ENCODE measurements around the gene FSHR. TPM values are rescaled to one million over a fixed set of nuclear protein-coding genes. Genes with fewer than 3 reads are reported as not detected.

The FSHR gene
- total RNA-seq, 2 donors from 2014 or later: not detected

DNA sequence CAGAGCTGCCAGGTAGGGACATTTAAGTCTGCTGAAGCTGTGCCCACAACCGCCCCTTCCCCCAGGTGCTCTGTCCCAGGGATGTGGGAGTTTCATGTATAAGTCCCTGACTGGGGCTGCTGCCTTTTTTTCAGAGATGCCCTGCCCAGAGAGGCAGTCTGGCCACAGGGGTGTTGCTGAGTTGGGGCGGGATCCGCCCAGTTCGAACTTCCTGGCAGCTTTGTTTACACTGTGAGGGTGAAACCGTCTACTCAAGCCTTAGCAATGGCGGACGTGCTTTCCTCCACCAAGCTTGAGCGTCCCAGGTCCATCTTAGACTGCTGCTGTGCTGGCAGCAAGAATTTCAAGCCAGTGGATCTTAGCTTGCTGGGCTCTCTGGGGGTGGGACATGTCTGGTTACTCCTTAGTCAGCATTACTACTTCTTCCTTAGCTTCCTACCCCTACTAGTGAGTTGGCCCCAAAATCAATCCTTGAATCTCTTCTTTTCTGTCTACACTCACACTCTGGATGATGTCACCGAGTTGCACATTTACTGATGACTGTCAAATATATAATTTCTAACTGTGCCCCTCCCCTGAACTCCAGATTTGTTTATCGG lies 31.8 kb upstream of the FSHR start:
- DNase-seq (ENCODE audit: low spot score): no peak
- no peak overlapping the region for H3K4me3 ChIP-seq
- no peaks in the 10 kb centered on the region for H3K36me3 ChIP-seq
- H3K27me3 ChIP-seq (replicated peaks; ENCODE audit: insufficient read depth): no peaks in the 10 kb centered on the region
- H3K27ac ChIP-seq: no peak overlapping the region
- TF ChIP-seq, protein P1, sequence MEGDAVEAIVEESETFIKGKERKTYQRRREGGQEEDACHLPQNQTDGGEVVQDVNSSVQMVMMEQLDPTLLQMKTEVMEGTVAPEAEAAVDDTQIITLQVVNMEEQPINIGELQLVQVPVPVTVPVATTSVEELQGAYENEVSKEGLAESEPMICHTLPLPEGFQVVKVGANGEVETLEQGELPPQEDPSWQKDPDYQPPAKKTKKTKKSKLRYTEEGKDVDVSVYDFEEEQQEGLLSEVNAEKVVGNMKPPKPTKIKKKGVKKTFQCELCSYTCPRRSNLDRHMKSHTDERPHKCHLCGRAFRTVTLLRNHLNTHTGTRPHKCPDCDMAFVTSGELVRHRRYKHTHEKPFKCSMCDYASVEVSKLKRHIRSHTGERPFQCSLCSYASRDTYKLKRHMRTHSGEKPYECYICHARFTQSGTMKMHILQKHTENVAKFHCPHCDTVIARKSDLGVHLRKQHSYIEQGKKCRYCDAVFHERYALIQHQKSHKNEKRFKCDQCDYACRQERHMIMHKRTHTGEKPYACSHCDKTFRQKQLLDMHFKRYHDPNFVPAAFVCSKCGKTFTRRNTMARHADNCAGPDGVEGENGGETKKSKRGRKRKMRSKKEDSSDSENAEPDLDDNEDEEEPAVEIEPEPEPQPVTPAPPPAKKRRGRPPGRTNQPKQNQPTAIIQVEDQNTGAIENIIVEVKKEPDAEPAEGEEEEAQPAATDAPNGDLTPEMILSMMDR (IDR thresholded peaks at IDR 0.05): no peak
- H3K9me3 ChIP-seq: no peaks in the 10 kb centered on the region
- no peaks in the 10 kb centered on the region for H3K4me1 ChIP-seq (ENCODE audit: control insufficient read depth in 1 of 2, low read depth in 2 of 2)
- ATAC-seq (ENCODE audit: insufficient number of reproducible peaks, low FRiP score, low read depth): no peak

DNA sequence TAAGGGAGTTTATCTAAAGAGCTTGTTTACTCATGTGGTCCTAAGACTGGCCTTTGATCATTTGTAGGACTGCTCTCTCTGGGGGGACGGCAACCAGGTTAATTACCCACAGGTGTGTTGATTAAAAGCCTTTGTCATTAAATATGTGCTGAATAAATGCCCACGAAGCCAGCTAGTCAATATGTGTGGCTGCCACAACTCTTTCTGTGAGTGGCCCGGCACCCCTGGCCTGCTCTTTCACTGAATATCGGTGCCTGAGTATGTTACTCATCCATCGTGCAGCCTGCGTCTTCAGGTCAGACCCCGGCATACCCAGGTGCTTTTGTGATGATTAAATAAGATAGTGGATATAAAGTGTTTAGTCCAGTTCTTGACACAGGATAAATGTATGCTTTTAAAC lies 24.3 kb upstream of the FSHR start:
- Histone ChIP-seq H3K27me3 (replicated peaks; ENCODE audit: insufficient read depth) (no peaks in the 10 kb centered on the region), H3K4me1 (ENCODE audit: control insufficient read depth in 1 of 2, low read depth in 2 of 2) (no peaks in the 10 kb centered on the region), H3K9me3 (no peaks in the 10 kb centered on the region), H3K36me3 (no peaks in the 10 kb centered on the region), H3K27ac (no peak overlapping the region), H3K4me3 (no peak overlapping the region)
- ATAC-seq (ENCODE audit: insufficient number of reproducible peaks, low FRiP score, low read depth): no peak
- TF ChIP-seq, protein P1 (IDR thresholded peaks at IDR 0.05): no peak
- no peak for DNase-seq (ENCODE audit: low spot score)

DNA sequence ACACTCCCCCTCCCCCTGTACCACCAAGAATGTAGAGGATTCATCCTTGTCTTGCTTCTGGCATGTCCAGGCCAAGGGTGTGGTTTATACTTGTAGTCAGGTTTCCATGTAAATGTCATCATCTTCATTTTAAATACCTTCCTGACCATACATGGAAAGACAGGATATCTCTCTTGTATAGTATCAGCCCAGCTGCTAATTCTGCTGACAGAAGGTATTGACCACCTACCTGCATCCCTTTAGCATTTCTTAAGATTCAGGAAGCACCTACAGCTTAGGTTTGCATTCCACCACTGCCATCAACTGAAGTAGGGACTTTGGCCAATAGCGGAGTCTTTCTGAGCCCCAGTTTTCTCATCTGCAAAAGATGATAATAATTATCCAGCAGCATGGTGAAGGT lies 22.9 kb upstream of the FSHR start:
- TF ChIP-seq, protein P1 (IDR thresholded peaks at IDR 0.05): no peak
- no peaks in the 10 kb centered on the region for H3K9me3 ChIP-seq
- no peak overlapping the region for H3K27ac ChIP-seq
- DNase-seq (ENCODE audit: low spot score) (no peak), ATAC-seq (ENCODE audit: insufficient number of reproducible peaks, low FRiP score, low read depth) (no peak)
- no peaks in the 10 kb centered on the region for H3K36me3 ChIP-seq
- no peaks in the 10 kb centered on the region for H3K27me3 ChIP-seq (replicated peaks; ENCODE audit: insufficient read depth)
- H3K4me1 ChIP-seq (ENCODE audit: control insufficient read depth in 1 of 2, low read depth in 2 of 2): no peaks in the 10 kb centered on the region
- H3K4me3 ChIP-seq: no peak overlapping the region

DNA sequence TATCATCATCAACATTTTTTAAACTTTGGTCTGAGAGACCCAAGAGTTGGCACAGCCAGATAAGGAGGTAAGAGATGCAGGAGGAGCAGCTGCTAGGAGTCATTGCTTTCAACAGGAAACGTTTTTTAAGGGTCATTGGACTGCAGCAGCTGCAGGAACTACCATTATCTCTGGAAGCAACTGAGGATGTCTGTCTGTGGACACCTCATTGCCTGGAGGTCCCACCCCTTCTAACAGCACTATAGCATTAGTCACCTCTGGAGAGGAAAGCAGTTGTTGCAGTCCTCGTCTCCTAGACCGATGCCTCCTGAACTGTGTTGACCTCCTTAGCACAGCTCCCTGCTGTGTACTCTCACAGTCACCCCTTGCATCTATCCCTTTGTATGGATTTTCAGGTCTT lies 21.5 kb upstream of the FSHR start:
- Histone ChIP-seq H3K36me3 (no peaks in the 10 kb centered on the region), H3K4me3 (no peak overlapping the region), H3K27ac (no peak overlapping the region), H3K4me1 (ENCODE audit: control insufficient read depth in 1 of 2, low read depth in 2 of 2) (no peaks in the 10 kb centered on the region), H3K27me3 (replicated peaks; ENCODE audit: insufficient read depth) (no peaks in the 10 kb centered on the region), H3K9me3 (no peaks in the 10 kb centered on the region)
- DNase-seq (ENCODE audit: low spot score) (no peak), ATAC-seq (ENCODE audit: insufficient number of reproducible peaks, low FRiP score, low read depth) (no peak)
- TF ChIP-seq, protein P1 (IDR thresholded peaks at IDR 0.05): no peak

DNA sequence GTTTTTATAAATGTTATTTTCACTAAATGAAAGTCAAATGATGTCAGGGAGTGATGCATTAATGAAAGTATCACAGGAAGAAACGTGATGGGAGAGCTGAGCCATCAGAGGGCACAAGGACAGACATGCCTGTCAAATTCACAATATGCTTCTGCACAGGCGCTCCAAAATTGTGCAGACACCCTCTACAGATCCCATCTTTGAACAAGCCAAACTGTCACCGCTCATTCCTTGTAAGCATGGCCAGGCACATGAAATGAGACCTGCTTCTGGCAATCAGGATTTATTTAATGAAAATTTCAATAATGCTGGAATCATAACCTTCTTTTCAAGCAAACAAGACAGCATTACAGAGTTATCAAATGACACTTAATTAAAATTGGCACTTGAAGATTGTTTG lies 20.4 kb upstream of the FSHR start:
- TF ChIP-seq, protein P1 (IDR thresholded peaks at IDR 0.05): no peak
- DNase-seq (ENCODE audit: low spot score) (no peak), ATAC-seq (ENCODE audit: insufficient number of reproducible peaks, low FRiP score, low read depth) (no peak)
- H3K4me3 ChIP-seq: no peak overlapping the region
- no peaks in the 10 kb centered on the region for H3K4me1 ChIP-seq (ENCODE audit: control insufficient read depth in 1 of 2, low read depth in 2 of 2)
- H3K36me3 ChIP-seq: no peaks in the 10 kb centered on the region
- H3K27me3 ChIP-seq (replicated peaks; ENCODE audit: insufficient read depth): no peaks in the 10 kb centered on the region
- H3K9me3 ChIP-seq: no peaks in the 10 kb centered on the region
- no peak overlapping the region for H3K27ac ChIP-seq
